NCI-H446 (cell line): ENCODE data around the gene PNPLA4.

ENCODE experiments used
- DNase-seq, 2 experiments: peaks; one replicate each; lab custom pipeline; 2025; lab: John Stamatoyannopoulos, UW

Gene PNPLA4

DNA sequence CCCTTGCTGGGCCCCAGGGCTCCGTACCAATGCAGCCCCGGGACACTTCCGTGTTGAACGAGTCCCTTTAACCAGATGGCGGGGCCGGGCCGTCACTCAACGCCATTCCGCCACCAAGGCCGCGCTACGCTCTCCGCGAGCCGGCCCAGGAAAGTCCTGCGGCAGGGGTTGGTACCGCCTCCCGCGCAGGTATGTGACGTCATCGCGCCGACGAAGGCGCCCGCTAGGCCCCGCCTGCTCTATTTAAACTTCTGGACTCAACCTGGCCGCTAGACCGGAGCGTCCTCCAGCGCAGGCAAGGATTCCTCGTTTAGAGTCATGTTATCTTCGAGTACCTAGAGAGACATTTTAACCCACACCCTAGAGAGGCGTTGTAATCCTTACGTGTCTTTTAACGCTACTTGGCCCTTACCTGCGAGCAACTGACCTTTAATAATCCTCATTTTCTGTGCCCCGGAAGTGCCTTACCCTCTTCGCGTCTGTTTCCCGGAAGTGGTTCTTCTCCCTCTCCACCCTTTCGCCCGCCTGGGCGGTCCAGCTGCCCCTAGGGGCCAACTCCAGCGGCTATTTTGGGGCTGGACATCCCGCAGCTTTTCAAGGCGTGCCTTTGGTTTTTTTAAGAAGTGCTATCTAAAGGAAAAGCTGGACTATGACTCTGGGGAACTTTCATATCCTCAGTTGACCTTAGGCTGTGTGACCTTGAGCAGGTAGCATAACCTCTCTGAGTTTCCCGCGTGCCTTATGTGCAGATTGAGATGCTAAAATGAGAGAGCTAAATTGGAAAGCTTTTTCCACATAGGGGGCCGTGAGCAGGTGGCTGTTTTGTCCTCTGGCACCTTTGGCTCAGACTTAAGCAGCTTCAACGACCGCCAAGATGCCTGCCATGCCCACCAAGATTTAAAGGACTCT lies at the start of gene PNPLA4:
TSS of gene PNPLA4 (minus strand) at position 155 of the 909 bp plus-strand sequence. CDS start 1,294 bp downstream, outside the sequence.
- no peak for DNase-seq

DNA sequence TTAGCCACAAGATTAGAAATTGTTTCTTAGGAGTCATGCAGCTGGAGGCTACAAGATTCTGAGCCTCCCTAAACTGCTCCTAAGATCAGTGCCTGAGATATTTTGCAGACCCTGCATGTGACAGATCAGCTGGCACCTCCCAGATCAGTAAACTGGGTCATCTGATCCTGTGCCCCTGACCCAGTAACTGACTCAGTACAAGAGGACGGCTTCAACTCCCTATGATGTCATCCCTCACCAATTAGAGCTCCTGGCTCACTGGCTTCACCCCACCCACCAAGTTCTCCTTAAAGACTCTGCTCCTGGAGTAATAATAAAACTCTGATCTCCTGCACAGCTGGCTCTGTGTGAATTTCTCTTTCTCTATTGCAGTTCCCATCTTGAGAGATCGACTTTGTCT lies 45.4 kb upstream of the PNPLA4 start:
- DNase-seq: no peak

DNA sequence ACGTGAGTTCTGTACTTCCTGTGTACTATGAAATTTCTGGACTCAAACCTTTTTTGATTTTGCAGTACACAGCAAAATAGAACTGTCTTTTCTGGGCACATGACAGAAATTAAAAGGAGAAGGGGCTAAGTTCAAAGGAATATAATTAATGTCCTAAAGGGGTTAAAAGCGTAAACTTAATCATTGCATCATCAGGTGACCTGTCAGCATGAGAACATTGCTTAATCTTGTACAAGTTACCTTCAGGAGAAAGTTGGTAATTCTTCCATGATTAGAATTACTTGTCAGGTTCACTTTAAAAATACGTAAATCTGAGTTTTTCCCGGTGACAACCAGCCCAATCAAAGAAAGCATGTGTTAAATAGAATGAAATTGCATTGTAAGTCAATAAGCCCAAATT lies 43.2 kb upstream of the PNPLA4 start:
- no peak for DNase-seq

- DNase-seq: no peak
Observed at GRCh38 chrX:7965436-7965835, 38.2 kb upstream of the PNPLA4 start.

DNA sequence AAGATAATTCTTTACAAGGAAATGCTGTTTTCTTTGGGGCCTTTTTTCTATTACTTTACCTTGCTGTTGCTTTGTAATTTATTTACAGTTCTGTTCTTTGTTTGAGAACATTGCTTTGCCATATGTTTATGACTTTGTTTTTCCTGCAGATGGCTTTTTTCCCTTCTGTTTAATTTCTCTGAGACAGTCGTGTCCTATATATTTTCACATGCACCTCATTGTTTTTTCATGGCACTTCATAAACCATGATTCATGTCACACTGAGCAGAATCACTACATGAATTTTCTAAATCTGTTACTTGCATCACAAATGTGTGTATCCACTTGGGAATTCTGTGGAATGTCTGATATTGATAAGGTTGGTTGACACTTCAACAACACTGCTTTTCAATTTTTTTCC lies 33.0 kb upstream of the PNPLA4 start:
- no peak for DNase-seq

DNA sequence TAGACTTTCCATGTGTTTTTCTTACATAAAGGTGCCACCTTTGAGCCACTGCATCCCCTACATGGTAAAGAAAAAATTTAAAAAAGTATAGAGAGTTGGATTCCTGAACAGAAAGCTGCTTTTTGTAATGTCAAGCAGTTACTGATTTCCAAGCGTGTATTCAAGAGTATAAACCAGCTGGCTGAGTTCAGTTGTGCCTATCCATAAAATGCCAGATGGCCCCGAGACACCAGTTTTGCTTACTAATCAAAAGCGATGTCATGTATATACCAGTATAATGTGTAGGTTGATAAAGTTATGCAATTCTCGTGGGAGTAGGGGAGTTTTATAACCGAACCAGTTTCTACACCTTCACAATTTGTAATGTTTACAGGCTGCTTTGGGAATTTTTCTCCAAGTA lies 26.2 kb upstream of the PNPLA4 start:
- DNase-seq: no peak

GRCh38 chrX:7950865-7951264 lies 23.7 kb upstream of the PNPLA4 start:
- no peak for DNase-seq

GRCh38 chrX:7948483-7948882 lies 21.3 kb upstream of the PNPLA4 start:
- no peak for DNase-seq

DNA sequence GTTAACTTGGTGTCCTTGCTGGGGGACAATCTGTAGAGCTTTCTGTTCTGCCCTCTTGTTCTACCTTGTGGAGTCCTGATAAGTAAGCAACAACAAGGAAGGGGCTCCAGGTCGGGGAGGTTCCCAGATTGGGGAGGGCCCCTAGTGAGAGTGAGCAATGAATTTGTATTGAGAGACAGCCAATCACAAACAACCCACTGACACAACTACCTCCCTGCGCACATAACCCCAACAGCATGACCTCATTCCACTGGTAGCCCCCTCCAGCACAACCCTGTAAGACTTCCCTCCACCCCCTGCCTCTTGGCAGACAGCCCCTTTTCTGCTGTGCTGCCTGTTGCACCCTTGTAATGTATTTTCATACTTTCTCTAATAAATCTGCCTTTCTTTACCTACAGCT lies 19.7 kb upstream of the PNPLA4 start:
- no peak for DNase-seq

GRCh38 chrX:7943600-7944245 lies 16.5 kb upstream of the PNPLA4 start:
- DNase-seq: no peak

- DNase-seq: no peak
Observed at GRCh38 chrX:7941390-7942042, 14.3 kb upstream of the PNPLA4 start.

GRCh38 chrX:7934026-7934425 lies 6.8 kb upstream of the PNPLA4 start:
- no peak for DNase-seq

GRCh38 chrX:7926914-7927258 lies 327 bp downstream of the PNPLA4 start:
- no peak for DNase-seq

DNA sequence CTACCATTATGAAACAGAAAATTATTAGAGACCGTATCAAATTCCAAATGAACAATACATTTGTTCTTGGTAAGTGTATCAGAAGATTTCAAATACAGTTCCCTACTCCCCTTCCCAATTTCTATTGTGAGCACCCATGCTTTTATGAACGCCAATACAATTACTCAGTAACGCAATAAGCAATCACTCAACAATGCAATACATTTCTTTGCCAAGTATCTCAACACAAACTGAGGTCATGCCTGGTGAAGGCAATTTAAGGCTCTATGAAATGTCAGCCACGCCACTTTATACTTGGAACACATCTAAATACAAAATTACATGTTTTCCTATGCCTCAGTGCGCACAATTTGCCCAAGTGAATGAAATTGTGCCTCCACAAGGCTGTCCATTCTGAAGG lies 712 bp downstream of the PNPLA4 start:
- no peak for DNase-seq

DNA sequence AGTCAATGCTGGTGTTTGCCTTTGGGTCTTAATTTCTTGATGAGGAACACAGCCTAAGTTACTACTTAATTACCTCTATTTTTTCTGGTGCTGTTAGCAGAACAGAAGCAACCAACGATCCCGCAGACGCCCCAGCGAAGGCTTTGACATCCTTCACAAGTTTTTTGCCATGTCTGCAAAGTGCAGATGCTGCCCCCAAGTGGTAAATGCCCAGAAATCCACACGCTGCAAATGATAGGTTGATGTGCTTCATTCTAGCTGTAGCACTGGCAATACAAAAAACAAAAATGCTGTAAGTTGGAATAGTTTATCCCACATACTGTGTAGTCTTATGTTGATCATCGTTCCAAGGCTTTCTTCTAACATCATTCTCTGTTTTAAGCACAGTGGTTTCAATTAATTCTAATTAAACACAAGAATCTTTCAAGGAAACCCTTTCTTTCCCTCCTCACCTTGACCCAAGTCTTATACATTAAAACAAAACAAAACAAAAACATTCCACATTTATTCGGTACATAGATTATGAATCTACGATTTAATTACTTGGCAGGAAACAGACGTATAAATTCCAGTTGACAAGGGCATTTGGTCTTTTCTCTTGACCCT lies 1.2 kb downstream of the PNPLA4 start:
- peak in 1 of 2 experiments; percentile 0 for DNase-seq

DNA sequence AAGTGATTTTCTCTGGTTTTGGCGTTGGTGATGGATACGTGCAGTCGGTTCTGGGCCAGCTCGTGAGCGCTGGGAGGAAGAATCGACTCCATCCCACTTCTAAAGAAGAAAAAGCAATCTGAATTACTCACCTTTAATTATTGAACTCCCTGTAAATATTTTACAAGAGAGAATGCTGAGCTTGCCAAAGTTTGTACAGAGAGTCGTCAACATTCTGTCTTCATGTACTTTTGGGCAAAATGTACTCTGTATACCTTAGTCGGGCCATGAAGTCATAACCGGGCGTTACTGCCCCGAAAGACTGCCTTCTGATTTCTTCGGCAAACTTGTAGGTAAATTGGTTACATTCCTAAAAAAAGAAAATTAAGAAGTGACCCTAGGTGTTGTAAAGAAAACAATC lies 5.5 kb downstream of the PNPLA4 start:
- no peak for DNase-seq

GRCh38 chrX:7908821-7909220 lies 18.4 kb downstream of the PNPLA4 start:
- DNase-seq: no peak

- no peak for DNase-seq
Observed at GRCh38 chrX:7904562-7904961, 22.7 kb downstream of the PNPLA4 start.

- DNase-seq: no peak
Observed at GRCh38 chrX:7891928-7892327, 35.3 kb downstream of the PNPLA4 start.

DNA sequence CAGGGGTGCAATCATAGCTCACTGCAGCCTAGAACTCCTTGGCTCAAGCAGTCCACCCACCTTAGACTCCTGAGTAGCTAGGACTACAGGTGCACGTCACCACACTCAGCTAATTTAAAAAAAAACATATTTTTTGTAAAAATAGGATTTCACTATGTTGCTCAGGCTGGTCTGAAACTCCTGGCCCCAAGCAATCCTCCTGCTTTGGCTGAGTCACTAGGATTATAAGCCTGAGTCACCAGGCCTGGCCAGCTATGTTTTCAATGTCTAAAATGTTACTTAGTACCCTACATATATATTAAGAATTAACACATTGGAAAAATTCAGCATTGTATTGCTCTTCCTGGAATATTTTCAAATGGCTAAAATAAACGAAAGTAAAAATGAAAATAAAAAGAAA lies 37.5 kb downstream of the PNPLA4 start:
- no peak for DNase-seq

DNA sequence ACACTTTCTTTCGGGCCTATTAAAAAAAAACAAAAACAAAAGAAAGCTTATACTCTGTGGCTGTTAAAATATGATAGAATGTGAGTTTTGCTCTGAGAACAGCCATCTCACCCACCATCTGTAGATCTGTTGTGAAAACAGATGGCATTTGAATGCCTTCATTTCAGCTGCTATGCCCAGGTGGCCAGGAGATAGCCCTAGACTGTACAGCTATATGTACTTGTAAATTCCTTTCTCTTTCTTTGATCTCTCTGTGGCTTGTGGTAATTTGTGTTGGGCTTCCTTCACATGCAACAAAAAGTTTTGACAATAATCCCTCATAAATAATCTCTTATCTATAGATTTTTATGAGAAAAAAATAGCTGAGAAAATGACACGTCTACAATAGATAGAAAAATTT lies 38.1 kb downstream of the PNPLA4 start:
- no peak for DNase-seq

DNA sequence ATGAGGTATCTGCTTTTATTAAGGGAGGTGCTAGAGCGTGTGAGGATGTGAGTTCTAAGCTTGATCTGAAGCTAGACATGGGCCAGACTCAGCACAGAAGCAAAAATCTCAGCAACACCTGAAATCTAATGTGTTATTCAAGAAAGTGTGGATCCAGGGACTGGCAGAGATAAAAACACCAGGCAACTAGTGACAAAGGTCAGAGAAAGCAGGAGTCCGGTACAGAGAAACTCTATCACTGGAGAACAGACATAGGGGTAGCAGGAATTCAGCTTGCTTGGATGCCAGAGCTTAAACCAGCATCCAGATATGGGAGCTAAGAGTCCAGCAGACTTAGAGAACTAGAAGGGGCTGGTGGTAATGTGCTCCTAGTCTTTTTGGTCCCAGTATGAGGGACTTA lies 50.3 kb downstream of the PNPLA4 start:
- no peak for DNase-seq

DNA sequence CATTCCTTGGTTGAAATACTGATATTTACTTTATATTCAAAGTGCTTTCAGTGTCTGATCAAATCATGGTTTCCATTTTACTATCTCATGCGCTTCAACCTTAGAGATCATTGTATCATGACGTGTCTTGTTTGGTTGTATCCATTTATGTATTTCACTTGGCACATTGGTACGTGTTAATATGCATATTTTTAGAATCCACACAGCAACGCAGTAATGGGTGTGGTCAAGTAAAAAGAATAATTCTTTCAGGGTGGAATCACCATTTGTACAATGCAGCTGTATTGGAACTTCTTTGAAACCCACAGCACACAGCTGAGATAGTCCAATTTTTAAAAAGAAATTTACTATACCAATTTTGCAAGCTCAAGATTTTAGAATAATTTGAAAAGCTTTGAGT lies 55.2 kb downstream of the PNPLA4 start:
- no peak for DNase-seq
